IMR-90 (cell line): Measurements from ENCODE around the gene FAM177A1. TPM values are rescaled to one million over a fixed set of nuclear protein-coding genes. Genes with fewer than 3 reads are reported as not detected.

Source experiments
- ATAC-seq: fragments of 200-7000 bp; cut with Tn5 transposase; 2 replicates; pipeline ENCODE4 v1.9.1; 2020; ENCODE audit warnings: low read depth, mild to moderate bottlenecking, moderate library complexity
- BruUV-seq: library from RNA; stranded (reverse); fragments of 400-500 nt; replicated peaks from 2 replicates; lab custom pipeline; 2021; lab: Mats Ljungman, UMichigan
- CTCF ChIA-PET: fragments of 300-600 bp; formaldehyde crosslinking; extraction: SDS; loops from one replicate; lab custom pipeline; 2021; ENCODE audit warnings: antibody characterized with exemption; lab: Yijun Ruan, JAX
- POLR2A ChIA-PET: fragments of 300-600 bp; sonication (Branson Sonifier 250); formaldehyde crosslinking; loops from one replicate; lab custom pipeline; 2022; ENCODE audit warnings: antibody characterized with exemption; ENCODE audit not compliant: unreplicated experiment; lab: Charles Lee
- DNase-seq: peaks from one replicate; pipeline ENCODE4 v3.0.0; 2013
- H2AFZ ChIP-seq: replicated peaks from 2 replicates; pipeline ENCODE3; 2013; ENCODE audit warnings: low read length, mild to moderate bottlenecking; ENCODE audit not compliant: poor library complexity
- H2AK5ac ChIP-seq: 2 replicates; pipeline ENCODE4 v1.6.1; 2013; ENCODE audit warnings: low read depth, low read length, inconsistent platforms
- H2AK9ac ChIP-seq: replicated peaks from 2 replicates; pipeline ENCODE3; 2013; ENCODE audit warnings: mild to moderate bottlenecking, low read depth, low read length, moderate library complexity; ENCODE audit not compliant: poor library complexity
- H2BK120ac ChIP-seq: 2 replicates; pipeline ENCODE4 v1.6.1; 2013; ENCODE audit warnings: low read depth, low read length, inconsistent platforms
- H2BK15ac ChIP-seq: 3 replicates; pipeline ENCODE4 v1.6.1; 2013; ENCODE audit warnings: low read depth, low read length, inconsistent platforms
- H2BK20ac ChIP-seq: 2 replicates; pipeline ENCODE4 v1.6.1; 2013; ENCODE audit warnings: low read depth, mild to moderate bottlenecking, inconsistent platforms, low read length, moderate library complexity
- H2BK5ac ChIP-seq: 2 replicates; pipeline ENCODE4 v1.6.1; 2013; ENCODE audit warnings: mild to moderate bottlenecking, low read depth, low read length, inconsistent platforms; ENCODE audit not compliant: poor library complexity, severe bottlenecking
- H3K14ac ChIP-seq: replicated peaks from 2 replicates; pipeline ENCODE4 v1.6.1; 2013; ENCODE audit warnings: low read depth, low read length, inconsistent platforms
- H3K18ac ChIP-seq: 2 replicates; pipeline ENCODE4 v1.6.1; 2013; ENCODE audit warnings: low read depth, low read length, control low read depth
- H3K23ac ChIP-seq: 2 replicates; pipeline ENCODE4 v1.6.1; 2013; ENCODE audit warnings: low read depth, low read length, inconsistent platforms
- H3K27ac ChIP-seq: 2 replicates; pipeline ENCODE4 v1.5.1; 2013; ENCODE audit warnings: mild to moderate bottlenecking, control low read depth, low read length; ENCODE audit not compliant: insufficient read depth
- H3K27me3 ChIP-seq: 2 replicates; pipeline ENCODE4 v1.6.1; 2013; ENCODE audit warnings: low read length; ENCODE audit not compliant: control insufficient read depth, insufficient read depth
- H3K36me3 ChIP-seq: 2 replicates; pipeline ENCODE4 v1.6.1; 2013; ENCODE audit warnings: low read length, mixed read lengths; ENCODE audit not compliant: control insufficient read depth, insufficient read depth
- H3K4ac ChIP-seq: 2 replicates; pipeline ENCODE4 v1.6.1; 2013; ENCODE audit warnings: low read depth, low read length, inconsistent platforms
- H3K4me1 ChIP-seq: 2 replicates; pipeline ENCODE4 v1.6.1; 2013; ENCODE audit warnings: low read length, mixed read lengths; ENCODE audit not compliant: control insufficient read depth, insufficient read depth
- H3K4me2 ChIP-seq: 2 replicates; pipeline ENCODE4 v1.6.1; 2013; ENCODE audit warnings: low read depth, mild to moderate bottlenecking, control low read depth, low read length, moderate library complexity
- H3K4me3 ChIP-seq: 2 replicates; pipeline ENCODE4 v1.5.1; 2013; ENCODE audit warnings: low read depth, mild to moderate bottlenecking, control low read depth, low read length, moderate library complexity; ENCODE audit not compliant: insufficient read depth
- H3K56ac ChIP-seq: 2 replicates; pipeline ENCODE4 v1.6.1; 2013; ENCODE audit warnings: low read length, inconsistent platforms; ENCODE audit not compliant: insufficient read depth; ENCODE audit errors: extremely low read depth
- H3K79me1 ChIP-seq, 2 experiments: 2 replicates each; pipeline ENCODE4 v1.6.1; 2013; ENCODE audit warnings: low read length in 2 of 2, inconsistent platforms in 1 of 2, low read depth in 1 of 2
- H3K9ac ChIP-seq: 2 replicates; pipeline ENCODE4 v1.6.1; 2013; ENCODE audit warnings: low read depth, low read length, control low read depth
- H3K9me1 ChIP-seq: 2 replicates; pipeline ENCODE4 v1.6.1; 2013; ENCODE audit warnings: low read length, inconsistent platforms; ENCODE audit not compliant: insufficient read depth
- H3K9me3 ChIP-seq: 2 replicates; pipeline ENCODE4 v1.6.1; 2013; ENCODE audit warnings: low read length; ENCODE audit not compliant: control insufficient read depth, insufficient read depth
- H4K20me1 ChIP-seq: 2 replicates; pipeline ENCODE4 v1.6.1; 2013; ENCODE audit warnings: low read length, inconsistent platforms; ENCODE audit not compliant: insufficient read depth
- H4K5ac ChIP-seq: 2 replicates; pipeline ENCODE4 v1.6.1; 2013; ENCODE audit warnings: mild to moderate bottlenecking, low read depth, low read length, control low read depth
- H4K8ac ChIP-seq, 2 experiments: 2 replicates each; pipeline ENCODE4 v1.6.1; 2013; ENCODE audit warnings: low read depth in 2 of 2, low read length in 2 of 2, control low read depth in 1 of 2, inconsistent platforms in 1 of 2
- H4K91ac ChIP-seq: 2 replicates; pipeline ENCODE4 v1.6.1; 2013; ENCODE audit warnings: low read depth, low read length, inconsistent platforms; ENCODE audit not compliant: insufficient read depth
- BHLHE40 ChIP-seq: fragments of 150-350 bp; IDR thresholded peaks from 2 replicates; pipeline ENCODE4 v1.6.1; 2016; ENCODE audit warnings: mild to moderate bottlenecking, low read depth, low read length
- CEBPB ChIP-seq: IDR thresholded peaks from 2 replicates; pipeline ENCODE4 v1.6.1; 2012; ENCODE audit warnings: low read depth, low read length, improper control_type of control experiment
- CHD1 ChIP-seq: IDR thresholded peaks from 2 replicates; pipeline ENCODE4 v1.6.1; 2012; ENCODE audit warnings: low read depth, low read length, improper control_type of control experiment
- CTCF ChIP-seq: conservative IDR thresholded peaks from 2 replicates; pipeline ENCODE4 v1.5.1; 2012; ENCODE audit warnings: mild to moderate bottlenecking, low read depth, low read length, improper control_type of control experiment
- ELK1 ChIP-seq: fragments of 150-350 bp; IDR thresholded peaks from 2 replicates; pipeline ENCODE4 v1.6.1; 2016; ENCODE audit warnings: low read depth, mild to moderate bottlenecking, low read length, moderate library complexity, borderline replicate concordance
- FOS ChIP-seq: fragments of 150-350 bp; IDR thresholded peaks from 2 replicates; pipeline ENCODE4 v1.6.1; 2016; ENCODE audit warnings: low read depth, low read length
- MAFK ChIP-seq: IDR thresholded peaks from 2 replicates; pipeline ENCODE4 v1.6.1; 2012; ENCODE audit warnings: low read depth, low read length, improper control_type of control experiment
- MAZ ChIP-seq: IDR thresholded peaks from 2 replicates; pipeline ENCODE4 v1.6.1; 2012; ENCODE audit warnings: low read depth, mild to moderate bottlenecking, low read length, improper control_type of control experiment, moderate library complexity, borderline replicate concordance
- MXI1 ChIP-seq: IDR thresholded peaks from 2 replicates; pipeline ENCODE4 v1.6.1; 2012; ENCODE audit warnings: low read depth, mild to moderate bottlenecking, low read length, moderate library complexity, borderline replicate concordance
- NFE2L2 ChIP-seq: fragments of 150-350 bp; IDR thresholded peaks from 2 replicates; pipeline ENCODE4 v1.6.1; 2016; ENCODE audit warnings: low read depth, mild to moderate bottlenecking, low read length
- POLR2A ChIP-seq: IDR thresholded peaks from 2 replicates; pipeline ENCODE4 v1.6.1; 2012; ENCODE audit warnings: mild to moderate bottlenecking, low read depth, low read length
- RAD21 ChIP-seq: IDR thresholded peaks from 2 replicates; pipeline ENCODE4 v1.6.1; 2012; ENCODE audit warnings: low read length, improper control_type of control experiment
- RCOR1 ChIP-seq: IDR thresholded peaks from 2 replicates; pipeline ENCODE4 v1.6.1; 2012; ENCODE audit warnings: mild to moderate bottlenecking, low read length, improper control_type of control experiment; ENCODE audit not compliant: insufficient replicate concordance
- RFX5 ChIP-seq: IDR thresholded peaks from 2 replicates; pipeline ENCODE4 v1.8.0; 2012; ENCODE audit warnings: low read depth, mild to moderate bottlenecking, low read length, moderate library complexity
- SMC3 ChIP-seq: fragments of 150-350 bp; IDR thresholded peaks from 2 replicates; pipeline ENCODE4 v1.6.1; 2016; ENCODE audit warnings: low read depth, mild to moderate bottlenecking, antibody characterized with exemption, low read length, moderate library complexity
- USF2 ChIP-seq: fragments of 150-350 bp; IDR thresholded peaks from 2 replicates; pipeline ENCODE4 v1.6.1; 2017; ENCODE audit warnings: mild to moderate bottlenecking, antibody characterized with exemption, low read length, low read depth
- WGBS, 2 experiments: methylation state at CpG; one replicate each; pipeline versions ENCODE4 v1.1.5 to v1.1.7; 2013; ENCODE audit warnings: missing lambda C conversion rate in 2 of 2; ENCODE audit not compliant: insufficient read length in 1 of 2; ENCODE audit errors: extremely low coverage in 2 of 2; 5-methylcytosine and 5-hydroxymethylcytosine counted together
- dilution Hi-C: fragments of 300-500 bp; cut with HindIII; formaldehyde crosslinking; loops from one replicate; pipeline ENCODE4 v1.14.3; 2018; ENCODE audit warnings: low sequenced_read_pairs; ENCODE audit not compliant: unreplicated experiment
- in situ Hi-C: fragments of 300-500 bp; cut with MboI; formaldehyde crosslinking; loops from 3 replicates; pipeline ENCODE4 v1.14.3; 2019; ENCODE audit warnings: low sequenced_read_pairs, inconsistent platforms, mixed read lengths
- intact Hi-C: fragments of 100-400 bp; cut with micrococcal nuclease; formaldehyde crosslinking; loops from 2 replicates; pipeline ENCODE4 v1.10.0; 2022
- polyA plus RNA-seq, 3 experiments: library from polyadenylated mRNA; depleted of rRNA; stranded (reverse); fragments of >200 nt; gene quantifications; 2 replicates each; pipeline ENCODE4 v1.2.3, GENCODE V29; 2012; ENCODE audit warnings: low replicate concordance in 1 of 3
- total RNA-seq: library from RNA; depleted of rRNA; stranded (reverse); fragments of >200 nt; gene quantifications from 2 replicates; pipeline ENCODE4 v1.2.3, GENCODE V29; 2012

Gene FAM177A1
- total and polyA plus RNA-seq, 2 of the 4 experiments (the other 2 are of a cell fraction): 18.5 to 33.4 TPM

GRCh38 chr14:35116242-35116641 lies 70.2 kb downstream of the FAM177A1 start:
- Histone ChIP-seq H4K8ac (no peak overlapping the region; a peak in 1 of 4 replicates), H3K4me3 (no peak overlapping the region), H3K9me3 (peaks cover 5% of the 10 kb centered on the region), H4K20me1 (no peaks in the 10 kb centered on the region; the same call in 1 of the 2 replicates), H3K27ac (no peak overlapping the region; the same call in 1 of the 2 replicates), H2BK5ac (no peak overlapping the region), H2AFZ (no peak overlapping the region), H2AK5ac (peak overlapping the region; percentile 85; the same call in 1 of the 2 replicates), H3K18ac (no peak overlapping the region), H3K14ac (no peak overlapping the region), H3K4ac (no peak overlapping the region), H3K27me3 (no peaks in the 10 kb centered on the region), H2BK120ac (no peak overlapping the region), H3K23ac (no peak overlapping the region), H2BK20ac (no peak overlapping the region), H3K4me1 (peaks cover 16% of the 10 kb centered on the region), H2AK9ac (no peak overlapping the region), H3K9ac (no peak overlapping the region), H3K56ac (no peak overlapping the region), H3K9me1 (peaks cover 15% of the 10 kb centered on the region), H3K4me2 (no peak overlapping the region), H2BK15ac (no peak overlapping the region), H3K79me1 (peaks cover 47 to 73% of the 10 kb centered on the region in 2 experiments), H3K36me3 (peaks cover 25% of the 10 kb centered on the region), H4K91ac (no peak overlapping the region), H4K5ac (no peak overlapping the region)
- DNase-seq: no peak
- BruUV-seq: no TSS peak
- in situ Hi-C loops (no loop called here), dilution Hi-C loops (no loop called here), intact Hi-C loops (no loop called here)
- no CpG with 5 or more reads among the region's 4 CpGs for WGBS, 2 experiments
- ATAC-seq: no peak
- TF ChIP-seq CTCF (no peak), RCOR1 (no peak), SMC3 (no peak), ELK1 (no peak), CEBPB (no peak), MXI1 (no peak), USF2 (no peak), RFX5 (no peak), POLR2A (no peak), NFE2L2 (no peak), RAD21 (no peak), MAZ (no peak), BHLHE40 (no peak), CHD1 (no peak), FOS (no peak), MAFK (no peak)
- POLR2A ChIA-PET: no interaction called here
- CTCF ChIA-PET: no interaction called here
